PFSK-1 (cell line): Measurements from ENCODE around the gene SPDYA.

ENCODE experiments used
- FOXP2 ChIP-seq: optimal IDR thresholded peaks from 2 replicates; pipeline ENCODE3; 2011; ENCODE audit warnings: borderline replicate concordance, control low read depth, inconsistent platforms; ENCODE audit not compliant: insufficient read depth; ENCODE audit errors: extremely low read length, extremely low read depth
- POLR2AphosphoS5 ChIP-seq: IDR thresholded peaks from 2 replicates; pipeline ENCODE4 v1.6.1; 2012; ENCODE audit warnings: low read depth, mild to moderate bottlenecking, control low read depth, low read length, moderate library complexity
- SIN3A ChIP-seq: IDR thresholded peaks from 2 replicates; pipeline ENCODE4 v1.6.1; 2012; ENCODE audit warnings: mild to moderate bottlenecking, low read length, moderate library complexity, borderline replicate concordance; ENCODE audit not compliant: insufficient read depth
- TAF1 ChIP-seq: IDR thresholded peaks from 2 replicates; pipeline ENCODE4 v1.6.1; 2012; ENCODE audit warnings: low read length, control low read depth, borderline replicate concordance; ENCODE audit not compliant: insufficient read depth
- TF ChIP-seq, protein P1 (sequence below), 2 experiments: IDR thresholded peaks; 2 replicates each; pipeline versions ENCODE4 v1.6.1 to v1.8.0; 2011 to 2012; ENCODE audit warnings: low read depth in 2 of 2, low read length in 2 of 2, control low read depth in 1 of 2, inconsistent platforms in 1 of 2, mild to moderate bottlenecking in 1 of 2, moderate library complexity in 1 of 2; ENCODE audit not compliant: insufficient read depth in 1 of 2

SPDYA gene

DNA sequence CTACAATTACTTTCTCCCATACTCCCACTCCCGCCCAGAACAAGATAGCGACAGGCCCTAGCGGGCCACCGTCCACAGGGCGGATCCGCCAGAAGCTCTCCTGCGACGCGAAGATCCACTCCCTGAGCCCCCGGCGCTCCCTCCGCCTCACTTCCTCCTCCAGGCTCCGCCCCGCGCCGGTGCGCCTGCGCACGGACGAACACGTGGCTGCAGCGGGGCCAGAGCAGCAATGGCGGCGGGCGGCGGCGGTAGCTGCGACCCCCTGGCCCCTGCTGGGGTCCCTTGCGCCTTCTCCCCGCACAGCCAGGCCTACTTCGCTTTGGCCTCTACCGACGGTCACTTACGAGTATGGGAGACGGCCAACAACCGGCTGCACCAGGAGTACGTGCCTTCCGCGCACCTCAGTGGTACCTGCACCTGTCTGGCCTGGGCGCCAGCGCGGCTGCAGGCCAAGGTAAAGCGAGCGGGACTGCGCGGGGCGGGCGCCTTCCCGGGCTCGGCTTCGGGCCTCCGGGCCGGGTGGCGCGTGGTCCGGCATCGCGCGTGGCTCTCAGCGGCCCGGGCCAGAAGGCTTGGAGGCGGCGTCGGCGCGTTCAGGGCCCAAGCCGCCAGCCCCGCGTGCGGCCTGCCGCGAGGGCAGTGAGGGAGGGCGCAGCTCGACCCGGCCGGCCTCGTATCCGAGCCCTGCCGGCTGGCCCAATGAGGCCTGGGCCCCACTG lies 84.0 kb downstream of the SPDYA start, which contains the start of gene WDR43:
TSS of gene WDR43 (plus strand) at position 198 of the 719 bp plus-strand sequence. CDS start at position 230, 32 bp downstream.
- TF ChIP-seq POLR2AphosphoS5, result peak; percentile 87
- peak; percentile 80 for TF ChIP-seq FOXP2
- peak; percentile 95 for TF ChIP-seq TAF1
- TF ChIP-seq, protein P1, sequence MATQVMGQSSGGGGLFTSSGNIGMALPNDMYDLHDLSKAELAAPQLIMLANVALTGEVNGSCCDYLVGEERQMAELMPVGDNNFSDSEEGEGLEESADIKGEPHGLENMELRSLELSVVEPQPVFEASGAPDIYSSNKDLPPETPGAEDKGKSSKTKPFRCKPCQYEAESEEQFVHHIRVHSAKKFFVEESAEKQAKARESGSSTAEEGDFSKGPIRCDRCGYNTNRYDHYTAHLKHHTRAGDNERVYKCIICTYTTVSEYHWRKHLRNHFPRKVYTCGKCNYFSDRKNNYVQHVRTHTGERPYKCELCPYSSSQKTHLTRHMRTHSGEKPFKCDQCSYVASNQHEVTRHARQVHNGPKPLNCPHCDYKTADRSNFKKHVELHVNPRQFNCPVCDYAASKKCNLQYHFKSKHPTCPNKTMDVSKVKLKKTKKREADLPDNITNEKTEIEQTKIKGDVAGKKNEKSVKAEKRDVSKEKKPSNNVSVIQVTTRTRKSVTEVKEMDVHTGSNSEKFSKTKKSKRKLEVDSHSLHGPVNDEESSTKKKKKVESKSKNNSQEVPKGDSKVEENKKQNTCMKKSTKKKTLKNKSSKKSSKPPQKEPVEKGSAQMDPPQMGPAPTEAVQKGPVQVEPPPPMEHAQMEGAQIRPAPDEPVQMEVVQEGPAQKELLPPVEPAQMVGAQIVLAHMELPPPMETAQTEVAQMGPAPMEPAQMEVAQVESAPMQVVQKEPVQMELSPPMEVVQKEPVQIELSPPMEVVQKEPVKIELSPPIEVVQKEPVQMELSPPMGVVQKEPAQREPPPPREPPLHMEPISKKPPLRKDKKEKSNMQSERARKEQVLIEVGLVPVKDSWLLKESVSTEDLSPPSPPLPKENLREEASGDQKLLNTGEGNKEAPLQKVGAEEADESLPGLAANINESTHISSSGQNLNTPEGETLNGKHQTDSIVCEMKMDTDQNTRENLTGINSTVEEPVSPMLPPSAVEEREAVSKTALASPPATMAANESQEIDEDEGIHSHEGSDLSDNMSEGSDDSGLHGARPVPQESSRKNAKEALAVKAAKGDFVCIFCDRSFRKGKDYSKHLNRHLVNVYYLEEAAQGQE (IDR thresholded peaks at IDR 0.05; ENCODE audit: insufficient read depth in 1 of 2, low read depth in 2 of 2, low read length in 2 of 2), result peak in 1 of 2 experiments; percentile 58; a peak in 2 of 4 replicates
- TF ChIP-seq SIN3A, result 0 out of 2 replicates have a peak, but pooled peaks have one; percentile 78

DNA sequence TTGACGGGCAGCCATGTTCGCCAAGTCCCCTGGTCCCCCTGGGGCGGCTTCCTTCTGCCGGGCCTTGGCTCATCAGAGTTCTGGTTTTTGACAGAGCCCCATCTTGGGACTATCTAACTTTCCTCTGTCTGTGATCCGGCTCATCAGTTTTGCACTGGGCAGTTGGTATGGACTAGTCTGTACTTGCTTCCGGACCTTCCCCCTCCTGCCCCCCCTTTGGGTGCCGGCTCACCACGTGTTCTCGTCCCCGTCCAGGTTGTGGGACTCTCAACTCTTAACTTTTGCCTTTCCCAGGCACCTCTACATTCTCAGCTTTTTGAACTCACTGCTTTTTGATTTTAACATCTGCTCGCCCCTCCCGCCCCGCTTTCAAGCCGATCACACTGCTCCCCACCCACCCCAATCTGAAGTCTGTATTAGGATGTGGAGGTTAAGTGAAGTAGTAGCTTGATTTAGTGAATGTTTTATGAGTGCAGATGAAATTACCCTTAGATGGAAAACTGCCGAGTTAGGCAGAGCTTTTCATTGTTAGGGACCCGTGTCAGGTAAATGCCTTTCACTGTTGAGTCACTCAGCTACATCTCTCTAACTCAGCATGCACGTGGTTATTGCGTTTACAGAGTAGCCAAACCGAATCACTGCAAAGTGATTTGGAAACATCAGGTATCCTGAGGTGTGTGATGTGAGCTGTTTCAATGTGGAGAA lies 84.7 kb downstream of the SPDYA start:
- TF ChIP-seq TAF1, result peak; percentile 7; the same call in 1 of the 2 replicates
- peak; percentile 25 for TF ChIP-seq POLR2AphosphoS5
- TF ChIP-seq SIN3A, result peak; percentile 70; the same call in 1 of the 2 replicates
- TF ChIP-seq, protein P1 (IDR thresholded peaks at IDR 0.05; ENCODE audit: insufficient read depth in 1 of 2, low read depth in 2 of 2, low read length in 2 of 2), result 0 out of 4 replicates have a peak, but pooled peaks of 1 of the 2 experiments have one; percentile 13
- no peak for TF ChIP-seq FOXP2

DNA sequence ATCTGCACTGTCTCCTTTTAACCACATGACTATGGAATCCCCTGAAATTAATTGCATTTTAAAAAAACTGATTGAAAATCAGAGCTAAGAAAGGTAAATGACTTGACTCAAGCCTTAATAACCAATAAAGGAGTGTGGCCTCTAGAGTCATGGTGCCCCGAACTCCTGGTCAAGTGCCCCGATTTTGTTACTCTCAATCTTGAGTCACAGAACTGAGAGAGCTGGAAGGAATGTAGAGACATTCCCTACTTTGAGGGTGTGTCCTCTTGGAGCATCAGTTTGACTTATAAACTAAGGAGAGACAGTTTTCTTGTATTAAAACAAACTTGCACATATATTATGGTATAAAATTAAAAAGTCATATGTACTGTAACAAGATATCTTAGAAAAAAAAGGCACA lies 86.3 kb downstream of the SPDYA start:
- no peak for TF ChIP-seq POLR2AphosphoS5
- no peak for TF ChIP-seq TAF1
- no peak for TF ChIP-seq SIN3A
- TF ChIP-seq FOXP2, result no peak
- TF ChIP-seq, protein P1 (IDR thresholded peaks at IDR 0.05; ENCODE audit: insufficient read depth in 1 of 2, low read depth in 2 of 2, low read length in 2 of 2), result no peak

DNA sequence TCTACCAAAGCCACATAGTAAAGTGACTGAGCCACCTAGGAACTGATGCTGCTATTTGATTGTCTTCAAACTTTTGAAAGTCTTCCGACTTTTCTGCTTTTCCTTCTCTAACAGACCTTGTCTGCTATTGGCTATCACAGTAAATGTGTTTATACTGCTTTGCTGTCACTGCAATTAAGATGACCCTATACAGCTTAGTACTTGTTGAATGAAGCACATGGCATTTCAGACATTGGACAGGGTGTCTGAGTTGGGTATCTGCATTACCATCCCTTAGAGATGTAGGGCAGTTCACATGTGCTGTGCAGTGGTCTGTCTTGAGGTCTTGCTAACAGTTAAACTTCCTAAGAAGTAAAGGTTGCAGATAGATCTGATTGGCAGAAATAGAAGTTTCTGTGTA lies 87.4 kb downstream of the SPDYA start:
- TF ChIP-seq POLR2AphosphoS5 (no peak), FOXP2 (no peak), SIN3A (no peak), TAF1 (no peak)
- TF ChIP-seq, protein P1 (IDR thresholded peaks at IDR 0.05; ENCODE audit: insufficient read depth in 1 of 2, low read depth in 2 of 2, low read length in 2 of 2), result no peak
